Loucy (cell line): ENCODE results near the gene DEDD.

ENCODE experiments used
- H2AFZ ChIP-seq: fragments of 200-600 bp; sonication (generic); 2 replicates; pipeline ENCODE4 v1.6.0; 2016; ENCODE audit warnings: antibody characterized with exemption, mild to moderate bottlenecking, low read length, moderate library complexity
- H3F3A ChIP-seq: fragments of 200-600 bp; 2 replicates; pipeline ENCODE4 v1.6.0; 2016; ENCODE audit warnings: antibody characterized with exemption, low read depth, mild to moderate bottlenecking
- H3K27me3 ChIP-seq: fragments of 200-600 bp; sonication (generic); 2 replicates; pipeline ENCODE4 v1.6.1; 2014; ENCODE audit warnings: low read length, mild to moderate bottlenecking; ENCODE audit not compliant: insufficient read depth, poor library complexity, severe bottlenecking
- H3K36me3 ChIP-seq: fragments of 200-600 bp; sonication (generic); 2 replicates; pipeline ENCODE4 v1.6.1; 2016; ENCODE audit warnings: low read length; ENCODE audit not compliant: insufficient read depth
- H3K4me1 ChIP-seq: fragments of 200-600 bp; sonication (generic); 2 replicates; pipeline ENCODE4 v1.5.1; 2014; ENCODE audit warnings: low read length, mild to moderate bottlenecking; ENCODE audit not compliant: insufficient read depth, poor library complexity, severe bottlenecking
- H3K4me2 ChIP-seq: fragments of 200-600 bp; sonication (generic); 2 replicates; pipeline ENCODE4 v1.6.0; 2014; ENCODE audit warnings: antibody characterized with exemption, low read length, low read depth, mild to moderate bottlenecking; ENCODE audit not compliant: poor library complexity, severe bottlenecking
- H3K4me3 ChIP-seq: fragments of 200-600 bp; sonication (generic); 2 replicates; pipeline ENCODE4 v1.5.1; 2014; ENCODE audit warnings: low read length, mild to moderate bottlenecking, mixed read lengths; ENCODE audit not compliant: poor library complexity, severe bottlenecking
- H3K79me2 ChIP-seq: fragments of 200-600 bp; sonication (generic); 2 replicates; pipeline ENCODE4 v1.6.1; 2014; ENCODE audit warnings: low read length; ENCODE audit not compliant: insufficient read depth
- H3K9ac ChIP-seq: fragments of 200-600 bp; sonication (generic); 2 replicates; pipeline ENCODE4 v1.6.0; 2014; ENCODE audit warnings: mild to moderate bottlenecking, low read depth, low read length, moderate library complexity; ENCODE audit not compliant: poor library complexity, severe bottlenecking
- H3K9me2 ChIP-seq: fragments of 200-600 bp; sonication (generic); replicated peaks from 2 replicates; pipeline ENCODE4 v1.6.1; 2016; ENCODE audit warnings: low read depth, low read length, mixed read lengths
- H3K9me3 ChIP-seq: fragments of 200-600 bp; sonication (generic); 2 replicates; pipeline ENCODE4 v1.6.1; 2014; ENCODE audit warnings: mild to moderate bottlenecking, antibody characterized with exemption, low read length, low read depth; ENCODE audit not compliant: insufficient read depth
- H4K20me1 ChIP-seq: fragments of 200-600 bp; sonication (generic); 2 replicates; pipeline ENCODE4 v1.6.0; 2014; ENCODE audit warnings: antibody characterized with exemption, low read length, mild to moderate bottlenecking; ENCODE audit not compliant: insufficient read depth, poor library complexity, severe bottlenecking
- CTCF ChIP-seq: fragments of 200-600 bp; sonication (generic); conservative IDR thresholded peaks from 2 replicates; pipeline ENCODE4 v1.5.1; 2014; ENCODE audit warnings: mild to moderate bottlenecking, antibody characterized with exemption, low read length
- EZH2phosphoT487 ChIP-seq: fragments of 200-600 bp; IDR thresholded peaks from 2 replicates; pipeline ENCODE4 v1.6.1; 2018; ENCODE audit warnings: antibody characterized with exemption, mild to moderate bottlenecking, moderate library complexity, borderline replicate concordance

DEDD gene

GRCh38 chr1:161072751-161073449 is 59.6 kb downstream of the DEDD start:
- Histone ChIP-seq H3K9ac (no peak overlapping the region), H3K36me3 (no peaks in the 10 kb centered on the region), H4K20me1 (peaks cover 3% of the 10 kb centered on the region), H3K4me1 (peaks cover 40% of the 10 kb centered on the region), H3K4me2 (no peak overlapping the region), H3F3A (0 out of 2 replicates have a peak, but pooled peaks cover 3% of the 10 kb centered on the region), H3K79me2 (peaks cover 16% of the 10 kb centered on the region), H3K9me3 (no peaks in the 10 kb centered on the region), H3K9me2 (no peaks in the 10 kb centered on the region), H3K4me3 (no peak overlapping the region), H3K27me3 (no peaks in the 10 kb centered on the region), H2AFZ (no peak overlapping the region)
- TF ChIP-seq CTCF, result no peak
- TF ChIP-seq EZH2phosphoT487, result no peak

GRCh38 chr1:161071886-161072371 is 60.5 kb downstream of the DEDD start:
- H2AFZ ChIP-seq, result no peak overlapping the region
- H3K9me3 ChIP-seq, result no peaks in the 10 kb centered on the region
- no peak overlapping the region for H3K4me3 ChIP-seq
- TF ChIP-seq CTCF, result peak; percentile 71
- no peak for TF ChIP-seq EZH2phosphoT487
- no peaks in the 10 kb centered on the region for H3K36me3 ChIP-seq
- H3F3A ChIP-seq, result 0 out of 2 replicates have a peak, but pooled peaks cover 3% of the 10 kb centered on the region
- no peaks in the 10 kb centered on the region for H3K9me2 ChIP-seq
- H3K79me2 ChIP-seq, result peaks cover 26% of the 10 kb centered on the region
- peaks cover 48% of the 10 kb centered on the region for H3K4me1 ChIP-seq
- H3K27me3 ChIP-seq, result no peaks in the 10 kb centered on the region
- H3K4me2 ChIP-seq, result no peak overlapping the region
- H3K9ac ChIP-seq, result no peak overlapping the region
- H4K20me1 ChIP-seq, result peaks cover 11% of the 10 kb centered on the region
